ENCODE results near the gene TJP1. TPM values are rescaled to one million over a fixed set of nuclear protein-coding genes. Genes with fewer than 3 reads are reported as not detected.

TJP1 gene
- total RNA-seq, 1 experiment from 2014 or later, result 140 TPM

DNA sequence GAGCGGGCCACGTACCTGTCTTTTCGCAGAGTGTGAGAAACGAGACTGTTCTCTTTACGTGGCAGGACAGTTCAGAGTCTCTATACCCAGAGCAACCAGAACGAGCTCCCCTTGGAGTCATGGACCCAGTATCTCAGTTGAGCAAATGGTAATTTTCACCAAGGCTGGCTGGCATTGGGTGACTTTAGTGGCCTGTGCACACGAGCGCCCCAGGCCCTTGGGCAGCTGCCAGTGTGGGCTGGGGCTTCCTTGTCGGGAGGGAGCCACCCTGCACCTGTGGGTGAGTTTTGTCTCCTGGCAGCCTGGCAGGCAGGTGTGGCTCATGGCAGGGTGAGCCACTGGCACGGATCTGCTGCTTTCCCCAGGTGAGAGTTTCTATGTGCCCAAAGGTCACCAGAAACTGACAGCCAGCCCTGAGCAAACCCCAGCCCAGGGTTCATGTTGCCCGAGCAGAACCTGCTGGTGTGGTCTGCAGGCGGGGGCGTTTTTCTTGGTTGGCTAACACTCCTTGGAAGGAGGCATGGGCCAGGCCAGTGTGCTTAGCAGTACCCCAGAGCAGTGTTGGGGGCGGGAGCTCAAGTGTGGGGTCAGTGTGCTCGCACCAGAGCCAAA is 135.0 kb downstream of the TJP1 start:
- no peaks in the 10 kb centered on the region for H3K4me1 ChIP-seq (ENCODE audit: insufficient read depth, low read length)
- no CpG with 5 or more reads among the region's 15 CpGs for WGBS (ENCODE audit: extremely low coverage, insufficient read length, low lambda C conversion rate)
- H3K79me1 ChIP-seq (ENCODE audit: insufficient read depth, low read depth, low read length, poor library complexity, severe bottlenecking), result no peaks in the 10 kb centered on the region
- no peak overlapping the region for H3K27ac ChIP-seq (ENCODE audit: insufficient read length, low read depth, low read length)
- Mint-ChIP-seq H3K36me3 (ENCODE audit: insufficient read depth in 1 of 3, low read depth in 3 of 3) (peaks cover 0 to 5% (median 0%) of the 10 kb centered on the region in 3 experiments; a peak in 3 of 7 replicates), H3K27ac (no peak overlapping the region), H3K4me3 (no peak overlapping the region), H3K9me3 (peaks cover 0 to 6% of the 10 kb centered on the region in 2 experiments; a peak in 3 of 5 replicates), H3K27me3 (ENCODE audit: low read depth) (no peaks in the 10 kb centered on the region; the same call in 1 of the 2 replicates), H3K4me1 (peaks cover 0 to 7% of the 10 kb centered on the region in 2 experiments; a peak in 1 of 4 replicates)
- H3K18ac ChIP-seq (ENCODE audit: insufficient read length, low read depth, low read length), result no peak overlapping the region
- H3K14ac ChIP-seq (ENCODE audit: insufficient read depth, low read length), result no peak overlapping the region
- H3K23ac ChIP-seq (ENCODE audit: insufficient read length, low read depth, low read length), result no peak overlapping the region
- no peak overlapping the region for H2AFZ ChIP-seq (ENCODE audit: low read length)
- H2BK120ac ChIP-seq (ENCODE audit: low read depth, low read length, poor library complexity, severe bottlenecking), result no peak overlapping the region
- no peaks in the 10 kb centered on the region for H3K23me2 ChIP-seq (ENCODE audit: insufficient read length, low read depth, low read length, poor library complexity, severe bottlenecking)
- H4K20me1 ChIP-seq (ENCODE audit: control insufficient read depth, insufficient read depth, insufficient read length), result no peaks in the 10 kb centered on the region
- H2BK20ac ChIP-seq (ENCODE audit: low read depth, low read length, poor library complexity, severe bottlenecking), result no peak overlapping the region
- H3K4ac ChIP-seq (ENCODE audit: low read depth, low read length), result no peak overlapping the region
- no peak overlapping the region for H2BK15ac ChIP-seq (ENCODE audit: low read depth, low read length)
- no peaks in the 10 kb centered on the region for H3K79me2 ChIP-seq (ENCODE audit: insufficient read depth, low read length)
- H3K9me3 ChIP-seq (ENCODE audit: control insufficient read depth, low read depth, low read length), result no peaks in the 10 kb centered on the region
- no peak for DNase-seq
- H3K9ac ChIP-seq (ENCODE audit: extremely low read depth, insufficient read length, low read length), result no peak overlapping the region
- H3K56ac ChIP-seq (ENCODE audit: insufficient read length, low read depth, low read length), result no peak overlapping the region
- no peak overlapping the region for H4K8ac ChIP-seq (replicated peaks; ENCODE audit: insufficient read length, low read depth, low read length)
- no peak overlapping the region for H2BK12ac ChIP-seq (ENCODE audit: insufficient read length, low read depth, low read length)
- no peak overlapping the region for H3T11ph ChIP-seq (ENCODE audit: low read length)
- no peaks in the 10 kb centered on the region for H3K27me3 ChIP-seq (ENCODE audit: insufficient read depth, low read length)
- H2BK5ac ChIP-seq (ENCODE audit: insufficient read length, low read length), result no peak overlapping the region
- H4K5ac ChIP-seq (ENCODE audit: insufficient read length, low read depth, low read length), result no peak overlapping the region
- no peak overlapping the region for H2AK5ac ChIP-seq (ENCODE audit: insufficient read length, low read length)
- no peak overlapping the region for H4K91ac ChIP-seq (ENCODE audit: insufficient read length, low read depth, low read length)
- H3K4me2 ChIP-seq (ENCODE audit: insufficient read depth, insufficient read length, low read length), result no peak overlapping the region
- TF ChIP-seq, protein P1, sequence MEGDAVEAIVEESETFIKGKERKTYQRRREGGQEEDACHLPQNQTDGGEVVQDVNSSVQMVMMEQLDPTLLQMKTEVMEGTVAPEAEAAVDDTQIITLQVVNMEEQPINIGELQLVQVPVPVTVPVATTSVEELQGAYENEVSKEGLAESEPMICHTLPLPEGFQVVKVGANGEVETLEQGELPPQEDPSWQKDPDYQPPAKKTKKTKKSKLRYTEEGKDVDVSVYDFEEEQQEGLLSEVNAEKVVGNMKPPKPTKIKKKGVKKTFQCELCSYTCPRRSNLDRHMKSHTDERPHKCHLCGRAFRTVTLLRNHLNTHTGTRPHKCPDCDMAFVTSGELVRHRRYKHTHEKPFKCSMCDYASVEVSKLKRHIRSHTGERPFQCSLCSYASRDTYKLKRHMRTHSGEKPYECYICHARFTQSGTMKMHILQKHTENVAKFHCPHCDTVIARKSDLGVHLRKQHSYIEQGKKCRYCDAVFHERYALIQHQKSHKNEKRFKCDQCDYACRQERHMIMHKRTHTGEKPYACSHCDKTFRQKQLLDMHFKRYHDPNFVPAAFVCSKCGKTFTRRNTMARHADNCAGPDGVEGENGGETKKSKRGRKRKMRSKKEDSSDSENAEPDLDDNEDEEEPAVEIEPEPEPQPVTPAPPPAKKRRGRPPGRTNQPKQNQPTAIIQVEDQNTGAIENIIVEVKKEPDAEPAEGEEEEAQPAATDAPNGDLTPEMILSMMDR (conservative IDR thresholded peaks at IDR 0.05), result no peak
